IMR-90 (cell line): Measurements from ENCODE around the gene AOX1. TPM values are rescaled to one million over a fixed set of nuclear protein-coding genes. Genes with fewer than 3 reads are reported as not detected.

Experiments used
- ATAC-seq: fragments of 200-7000 bp; cut with Tn5 transposase; 2 replicates; pipeline ENCODE4 v1.9.1; 2020; ENCODE audit warnings: low read depth, mild to moderate bottlenecking, moderate library complexity
- BruUV-seq: library from RNA; stranded (reverse); fragments of 400-500 nt; replicated peaks from 2 replicates; lab custom pipeline; 2021; lab: Mats Ljungman, UMichigan
- CTCF ChIA-PET: fragments of 300-600 bp; formaldehyde crosslinking; extraction: SDS; loops from one replicate; lab custom pipeline; 2021; ENCODE audit warnings: antibody characterized with exemption; lab: Yijun Ruan, JAX
- POLR2A ChIA-PET: fragments of 300-600 bp; sonication (Branson Sonifier 250); formaldehyde crosslinking; loops from one replicate; lab custom pipeline; 2022; ENCODE audit warnings: antibody characterized with exemption; ENCODE audit not compliant: unreplicated experiment; lab: Charles Lee
- DNase-seq: peaks from one replicate; pipeline ENCODE4 v3.0.0; 2013
- H2AFZ ChIP-seq: replicated peaks from 2 replicates; pipeline ENCODE3; 2013; ENCODE audit warnings: low read length, mild to moderate bottlenecking; ENCODE audit not compliant: poor library complexity
- H2AK5ac ChIP-seq: 2 replicates; pipeline ENCODE4 v1.6.1; 2013; ENCODE audit warnings: low read depth, low read length, inconsistent platforms
- H2AK9ac ChIP-seq: replicated peaks from 2 replicates; pipeline ENCODE3; 2013; ENCODE audit warnings: mild to moderate bottlenecking, low read depth, low read length, moderate library complexity; ENCODE audit not compliant: poor library complexity
- H2BK120ac ChIP-seq: 2 replicates; pipeline ENCODE4 v1.6.1; 2013; ENCODE audit warnings: low read depth, low read length, inconsistent platforms
- H2BK15ac ChIP-seq: 3 replicates; pipeline ENCODE4 v1.6.1; 2013; ENCODE audit warnings: low read depth, low read length, inconsistent platforms
- H2BK20ac ChIP-seq: 2 replicates; pipeline ENCODE4 v1.6.1; 2013; ENCODE audit warnings: low read depth, mild to moderate bottlenecking, inconsistent platforms, low read length, moderate library complexity
- H2BK5ac ChIP-seq: 2 replicates; pipeline ENCODE4 v1.6.1; 2013; ENCODE audit warnings: mild to moderate bottlenecking, low read depth, low read length, inconsistent platforms; ENCODE audit not compliant: poor library complexity, severe bottlenecking
- H3K14ac ChIP-seq: replicated peaks from 2 replicates; pipeline ENCODE4 v1.6.1; 2013; ENCODE audit warnings: low read depth, low read length, inconsistent platforms
- H3K18ac ChIP-seq: 2 replicates; pipeline ENCODE4 v1.6.1; 2013; ENCODE audit warnings: low read depth, low read length, control low read depth
- H3K23ac ChIP-seq: 2 replicates; pipeline ENCODE4 v1.6.1; 2013; ENCODE audit warnings: low read depth, low read length, inconsistent platforms
- H3K27ac ChIP-seq: 2 replicates; pipeline ENCODE4 v1.5.1; 2013; ENCODE audit warnings: mild to moderate bottlenecking, control low read depth, low read length; ENCODE audit not compliant: insufficient read depth
- H3K27me3 ChIP-seq: 2 replicates; pipeline ENCODE4 v1.6.1; 2013; ENCODE audit warnings: low read length; ENCODE audit not compliant: control insufficient read depth, insufficient read depth
- H3K36me3 ChIP-seq: 2 replicates; pipeline ENCODE4 v1.6.1; 2013; ENCODE audit warnings: low read length, mixed read lengths; ENCODE audit not compliant: control insufficient read depth, insufficient read depth
- H3K4ac ChIP-seq: 2 replicates; pipeline ENCODE4 v1.6.1; 2013; ENCODE audit warnings: low read depth, low read length, inconsistent platforms
- H3K4me1 ChIP-seq: 2 replicates; pipeline ENCODE4 v1.6.1; 2013; ENCODE audit warnings: low read length, mixed read lengths; ENCODE audit not compliant: control insufficient read depth, insufficient read depth
- H3K4me2 ChIP-seq: 2 replicates; pipeline ENCODE4 v1.6.1; 2013; ENCODE audit warnings: low read depth, mild to moderate bottlenecking, control low read depth, low read length, moderate library complexity
- H3K4me3 ChIP-seq: 2 replicates; pipeline ENCODE4 v1.5.1; 2013; ENCODE audit warnings: low read depth, mild to moderate bottlenecking, control low read depth, low read length, moderate library complexity; ENCODE audit not compliant: insufficient read depth
- H3K56ac ChIP-seq: 2 replicates; pipeline ENCODE4 v1.6.1; 2013; ENCODE audit warnings: low read length, inconsistent platforms; ENCODE audit not compliant: insufficient read depth; ENCODE audit errors: extremely low read depth
- H3K79me1 ChIP-seq, 2 experiments: 2 replicates each; pipeline ENCODE4 v1.6.1; 2013; ENCODE audit warnings: low read length in 2 of 2, inconsistent platforms in 1 of 2, low read depth in 1 of 2
- H3K9ac ChIP-seq: 2 replicates; pipeline ENCODE4 v1.6.1; 2013; ENCODE audit warnings: low read depth, low read length, control low read depth
- H3K9me1 ChIP-seq: 2 replicates; pipeline ENCODE4 v1.6.1; 2013; ENCODE audit warnings: low read length, inconsistent platforms; ENCODE audit not compliant: insufficient read depth
- H3K9me3 ChIP-seq: 2 replicates; pipeline ENCODE4 v1.6.1; 2013; ENCODE audit warnings: low read length; ENCODE audit not compliant: control insufficient read depth, insufficient read depth
- H4K20me1 ChIP-seq: 2 replicates; pipeline ENCODE4 v1.6.1; 2013; ENCODE audit warnings: low read length, inconsistent platforms; ENCODE audit not compliant: insufficient read depth
- H4K5ac ChIP-seq: 2 replicates; pipeline ENCODE4 v1.6.1; 2013; ENCODE audit warnings: mild to moderate bottlenecking, low read depth, low read length, control low read depth
- H4K8ac ChIP-seq, 2 experiments: 2 replicates each; pipeline ENCODE4 v1.6.1; 2013; ENCODE audit warnings: low read depth in 2 of 2, low read length in 2 of 2, control low read depth in 1 of 2, inconsistent platforms in 1 of 2
- H4K91ac ChIP-seq: 2 replicates; pipeline ENCODE4 v1.6.1; 2013; ENCODE audit warnings: low read depth, low read length, inconsistent platforms; ENCODE audit not compliant: insufficient read depth
- CEBPB ChIP-seq: IDR thresholded peaks from 2 replicates; pipeline ENCODE4 v1.6.1; 2012; ENCODE audit warnings: low read depth, low read length, improper control_type of control experiment
- CHD1 ChIP-seq: IDR thresholded peaks from 2 replicates; pipeline ENCODE4 v1.6.1; 2012; ENCODE audit warnings: low read depth, low read length, improper control_type of control experiment
- WGBS, 2 experiments: methylation state at CpG; one replicate each; pipeline versions ENCODE4 v1.1.5 to v1.1.7; 2013; ENCODE audit warnings: missing lambda C conversion rate in 2 of 2; ENCODE audit not compliant: insufficient read length in 1 of 2; ENCODE audit errors: extremely low coverage in 2 of 2; 5-methylcytosine and 5-hydroxymethylcytosine counted together
- dilution Hi-C: fragments of 300-500 bp; cut with HindIII; formaldehyde crosslinking; loops from one replicate; pipeline ENCODE4 v1.14.3; 2018; ENCODE audit warnings: low sequenced_read_pairs; ENCODE audit not compliant: unreplicated experiment
- in situ Hi-C: fragments of 300-500 bp; cut with MboI; formaldehyde crosslinking; loops from 3 replicates; pipeline ENCODE4 v1.14.3; 2019; ENCODE audit warnings: low sequenced_read_pairs, inconsistent platforms, mixed read lengths
- intact Hi-C: fragments of 100-400 bp; cut with micrococcal nuclease; formaldehyde crosslinking; loops from 2 replicates; pipeline ENCODE4 v1.10.0; 2022
- polyA plus RNA-seq, 3 experiments: library from polyadenylated mRNA; depleted of rRNA; stranded (reverse); fragments of >200 nt; gene quantifications; 2 replicates each; pipeline ENCODE4 v1.2.3, GENCODE V29; 2012; ENCODE audit warnings: low replicate concordance in 1 of 3
- total RNA-seq: library from RNA; depleted of rRNA; stranded (reverse); fragments of >200 nt; gene quantifications from 2 replicates; pipeline ENCODE4 v1.2.3, GENCODE V29; 2012

Gene AOX1
- total and polyA plus RNA-seq, 2 of the 4 experiments (the other 2 are of a cell fraction) = 21.7 to 59.9 TPM

GRCh38 chr2:200702044-200702443, 116.2 kb downstream of the AOX1 start:
- H2AK9ac ChIP-seq = no peak overlapping the region
- no peaks in the 10 kb centered on the region for H3K9me1 ChIP-seq
- no peak overlapping the region for H3K18ac ChIP-seq
- H2BK5ac ChIP-seq = no peak overlapping the region
- no peaks in the 10 kb centered on the region for H3K36me3 ChIP-seq
- in situ Hi-C loops (loop anchor here (10.0 kb wide), 1 partner anchor 727 kb away; no protein-coding TSS in a partner anchor), intact Hi-C loops (loop anchor here (5.0 kb wide), 1 partner anchor 220 kb away; no protein-coding TSS in a partner anchor), dilution Hi-C loops (no loop called here)
- H3K27me3 ChIP-seq = peaks cover 7% of the 10 kb centered on the region
- H4K8ac ChIP-seq = no peak overlapping the region
- no peak overlapping the region for H4K91ac ChIP-seq
- H3K9me3 ChIP-seq = no peaks in the 10 kb centered on the region
- no peak overlapping the region for H4K5ac ChIP-seq
- H3K27ac ChIP-seq = no peak overlapping the region
- H3K4me2 ChIP-seq = no peak overlapping the region
- no peak overlapping the region for H2BK15ac ChIP-seq
- no peak overlapping the region for H2BK120ac ChIP-seq
- no peaks in the 10 kb centered on the region for H3K4me1 ChIP-seq
- WGBS, 2 experiments = no CpG with 5 or more reads among the region's 1 CpG
- no peaks in the 10 kb centered on the region for H3K79me1 ChIP-seq
- H2AFZ ChIP-seq = no peak overlapping the region
- H2BK20ac ChIP-seq = no peak overlapping the region
- H4K20me1 ChIP-seq = no peaks in the 10 kb centered on the region
- ChIA-PET POLR2A (no interaction called here), CTCF (interaction anchor here (1.2 to 1.6 kb wide), 3 partner anchors 8 to 83 kb away, joined by 4 to 6 read pairs (median 4); no protein-coding TSS in a partner anchor)
- H3K56ac ChIP-seq = no peak overlapping the region
- no peak overlapping the region for H3K4ac ChIP-seq
- no peak for DNase-seq
- no peak overlapping the region for H3K23ac ChIP-seq
- no peak overlapping the region for H2AK5ac ChIP-seq
- H3K14ac ChIP-seq = no peak overlapping the region
- TF ChIP-seq CHD1 (no peak), CEBPB (peak; percentile 31)
- no peak for ATAC-seq
- H3K9ac ChIP-seq = no peak overlapping the region
- BruUV-seq = no TSS peak
- no peak overlapping the region for H3K4me3 ChIP-seq
